Activated CD4-positive, alpha-beta T cell treated with anti-CD3 and anti-CD28 coated beads, Interleukin-2, amount 50 U/mL, for 1 hour (primary cell): Measurements from ENCODE around the gene PSMD1.
"Not testable (repeated sequence)": the region's sequence is repeated elsewhere in the genome, so short reads cannot be mapped to it uniquely, and the experiment has no call there.

Source experiments
- DNase-seq: peaks from one replicate; pipeline ENCODE4 v3.0.0-alpha.2; 2020

The PSMD1 gene

GRCh38 chr2:231163011-231163410 is 106.3 kb downstream of the PSMD1 start:
- no peak for DNase-seq

- no peak for DNase-seq
These were observed 106.9 kb downstream of the PSMD1 start for GRCh38 chr2:231163414-231164095.

- no peak for DNase-seq
These were observed 111.2 kb downstream of the PSMD1 start for GRCh38 chr2:231167745-231168459.

GRCh38 chr2:231168460-231169139 is 111.9 kb downstream of the PSMD1 start:
- no peak for DNase-seq

- DNase-seq, result no peak
These were observed 112.8 kb downstream of the PSMD1 start for GRCh38 chr2:231169488-231169887.

GRCh38 chr2:231170055-231170454 is 113.4 kb downstream of the PSMD1 start:
- no peak for DNase-seq

- DNase-seq, result no peak
These were observed 115.4 kb downstream of the PSMD1 start for GRCh38 chr2:231172025-231172424.

GRCh38 chr2:231174211-231174651 is 117.6 kb downstream of the PSMD1 start:
- DNase-seq, result no peak

GRCh38 chr2:231176066-231176465 is 119.4 kb downstream of the PSMD1 start:
- DNase-seq, result no peak

- no peak for DNase-seq
These were observed 120.7 kb downstream of the PSMD1 start for GRCh38 chr2:231177156-231178025.

- not testable (repeated sequence) for DNase-seq
These were observed 122.1 kb downstream of the PSMD1 start for GRCh38 chr2:231178805-231179204.

- DNase-seq, result no peak
These were observed 125.3 kb downstream of the PSMD1 start for GRCh38 chr2:231181860-231182512.

- no peak for DNase-seq
These were observed 125.8 kb downstream of the PSMD1 start for GRCh38 chr2:231182513-231182899.

- no peak for DNase-seq
These were observed 127.2 kb downstream of the PSMD1 start for GRCh38 chr2:231183851-231184250.

- DNase-seq, result no peak
These were observed 127.7 kb downstream of the PSMD1 start for GRCh38 chr2:231184319-231184718.

GRCh38 chr2:231185050-231185725 is 128.5 kb downstream of the PSMD1 start:
- DNase-seq, result no peak

- no peak for DNase-seq
These were observed 129.2 kb downstream of the PSMD1 start for GRCh38 chr2:231185886-231186285.

- DNase-seq, result no peak
These were observed 129.7 kb downstream of the PSMD1 start for GRCh38 chr2:231186325-231186724.

- no peak for DNase-seq
These were observed 131.3 kb downstream of the PSMD1 start for GRCh38 chr2:231187736-231188505.

GRCh38 chr2:231188506-231189170 is 132.0 kb downstream of the PSMD1 start:
- no peak for DNase-seq
